NCI-H2107 treated with DMSO at 0.1 percent for 48 hours (cell line): ENCODE measurements around the gene PRIMA1.
"Not testable (repeated sequence)": the region's sequence is repeated elsewhere in the genome, so short reads cannot be mapped to it uniquely, and the experiment has no call there.

Experiments
- DNase-seq: peaks from one replicate; lab custom pipeline; 2025; ENCODE audit not compliant: unreplicated experiment; lab: John Stamatoyannopoulos, UW

Gene PRIMA1

GRCh38 chr14:93788293-93788542 lies at the start of gene PRIMA1:
Gene PRIMA1, minus strand, starts transcription at chr14:93788485. Its CDS starts 767 bp downstream, at chr14:93787718.
- DNase-seq = no peak

DNA sequence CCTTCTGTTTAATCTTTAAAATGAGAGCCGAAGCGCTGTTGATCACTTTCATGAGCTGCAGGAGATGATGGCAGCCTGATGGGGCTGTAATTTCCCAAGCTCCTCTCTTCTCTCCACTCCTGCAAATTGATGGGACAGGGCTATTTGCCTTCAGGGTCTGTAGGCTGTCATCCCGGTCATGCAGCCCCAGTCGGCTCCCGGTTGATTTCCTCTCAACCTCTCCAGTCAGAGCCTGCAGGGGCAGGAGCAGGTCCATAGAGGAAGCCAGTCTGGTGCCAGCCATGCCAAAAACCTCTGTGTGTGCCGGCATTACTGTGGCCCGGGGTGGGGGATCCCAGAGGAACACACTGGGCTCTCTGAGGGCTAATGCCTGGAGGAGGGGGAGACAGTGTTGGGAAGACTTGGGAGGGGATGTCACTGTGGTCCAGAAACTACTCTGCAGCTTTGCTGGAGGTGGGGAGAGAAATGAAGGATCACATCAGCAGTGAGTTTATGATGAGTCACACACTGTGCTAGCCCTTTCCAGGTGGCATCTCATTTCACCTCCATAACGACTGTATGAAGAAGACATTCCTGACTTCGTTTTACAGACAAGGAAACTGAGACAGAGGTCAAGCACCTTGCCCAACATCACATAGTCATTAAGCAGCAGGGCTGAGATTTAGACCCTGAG lies 46.5 kb upstream of the PRIMA1 start:
- no peak for DNase-seq

DNA sequence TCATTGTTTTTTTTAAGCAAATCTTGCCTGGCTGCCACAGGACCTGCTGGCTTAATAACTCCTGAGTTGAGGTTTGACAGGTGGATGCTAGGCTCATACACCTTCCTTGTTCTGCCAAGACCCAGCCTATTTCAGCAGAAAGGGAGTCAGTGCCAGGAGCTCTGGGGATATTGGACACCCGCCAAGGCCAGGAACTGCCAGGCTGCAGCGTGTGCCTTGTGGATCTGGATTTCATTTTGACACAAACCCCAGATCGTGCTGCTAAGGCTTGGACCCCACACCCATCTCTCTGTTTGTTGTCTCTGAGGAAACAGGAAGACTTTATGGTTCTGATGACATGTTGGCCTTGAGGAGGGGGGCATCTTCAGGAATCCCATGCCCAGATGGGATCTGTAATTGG lies 44.4 kb upstream of the PRIMA1 start:
- DNase-seq = peak; percentile 76

- no peak for DNase-seq
Measured at GRCh38 chr14:93832081-93832480, 43.8 kb upstream of the PRIMA1 start.

- DNase-seq = no peak
Measured at GRCh38 chr14:93830753-93831461, 42.6 kb upstream of the PRIMA1 start.

- no peak for DNase-seq
Measured at GRCh38 chr14:93829839-93830481, 41.7 kb upstream of the PRIMA1 start.

GRCh38 chr14:93825235-93825553 lies 36.9 kb upstream of the PRIMA1 start:
- no peak for DNase-seq

DNA sequence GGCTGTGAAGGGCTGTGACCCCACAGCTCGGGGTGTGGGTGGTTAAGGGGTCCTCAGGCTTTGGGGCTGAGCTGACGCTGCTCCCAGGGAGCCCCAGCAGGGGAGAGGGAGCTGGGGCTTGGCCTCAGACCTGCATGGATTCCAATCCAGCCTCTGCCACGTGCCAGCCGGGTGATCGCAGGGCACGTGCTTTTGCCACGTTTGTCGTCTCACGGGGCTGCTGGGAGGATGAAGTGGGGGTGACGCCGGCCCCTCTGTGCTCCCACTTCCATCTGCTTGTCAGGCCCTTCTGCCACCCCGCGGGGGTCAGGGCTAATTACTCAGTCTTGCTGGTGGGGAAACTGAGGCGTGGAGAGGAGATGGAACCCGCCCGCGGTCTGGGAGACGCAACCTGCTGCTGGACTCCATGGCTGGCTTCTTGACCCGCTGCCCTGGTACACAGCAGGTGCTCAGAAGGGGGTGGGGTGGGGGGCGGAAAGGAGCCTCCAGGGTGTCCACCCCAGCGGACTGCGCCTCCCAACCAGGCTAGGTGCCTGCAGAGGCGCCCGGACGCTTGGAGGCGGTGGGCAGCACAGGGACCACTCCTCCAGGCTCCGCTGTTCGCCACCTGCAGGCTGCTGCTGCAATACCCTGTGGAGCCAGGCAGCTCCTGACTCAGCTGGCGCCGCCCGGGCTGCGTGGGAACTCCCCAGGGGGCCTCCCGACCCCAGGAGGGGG lies 36.4 kb upstream of the PRIMA1 start:
- no peak for DNase-seq

DNA sequence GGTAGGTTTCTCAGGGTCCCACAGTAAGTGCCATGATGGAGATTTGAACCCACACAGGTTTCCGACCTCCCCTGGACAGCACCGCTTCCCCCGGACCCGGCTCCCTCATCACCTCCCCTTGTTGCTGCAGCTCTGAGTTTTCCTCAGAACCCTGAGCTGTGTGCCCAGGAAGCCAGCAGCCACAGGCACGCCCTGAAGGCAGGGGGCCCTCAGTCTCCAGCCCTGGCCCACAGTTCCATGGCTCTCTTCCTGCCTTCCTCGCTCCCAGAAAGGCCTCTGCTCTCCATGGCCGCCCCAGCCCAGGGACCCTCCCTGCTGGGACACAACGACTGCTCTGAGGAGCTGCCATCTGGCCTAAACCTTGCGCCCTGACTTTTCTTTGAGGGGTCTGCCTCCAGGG lies 35.8 kb upstream of the PRIMA1 start:
- no peak for DNase-seq

GRCh38 chr14:93821051-93821450 lies 32.8 kb upstream of the PRIMA1 start:
- no peak for DNase-seq

GRCh38 chr14:93818857-93819256 lies 30.6 kb upstream of the PRIMA1 start:
- no peak for DNase-seq

- no peak for DNase-seq
Measured at GRCh38 chr14:93811676-93812075, 23.4 kb upstream of the PRIMA1 start.

DNA sequence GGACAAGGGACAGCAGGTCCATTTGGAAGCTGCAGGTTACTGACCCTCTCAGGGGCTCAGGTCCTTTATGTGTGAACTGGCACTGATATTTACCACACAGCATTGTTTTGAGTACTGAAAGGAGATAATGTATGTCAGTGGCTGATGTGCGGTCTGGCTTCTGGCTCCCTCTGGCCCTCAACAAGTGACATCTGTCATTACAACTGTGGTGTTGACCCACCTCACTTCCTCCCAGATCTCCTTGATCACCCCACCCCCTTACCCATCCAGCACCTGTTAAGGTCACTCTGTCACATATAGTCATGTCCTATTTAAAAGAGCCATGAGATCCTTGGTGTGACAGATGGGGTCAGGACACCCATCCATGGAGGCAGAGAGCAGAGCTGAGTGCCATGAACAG lies 22.7 kb upstream of the PRIMA1 start:
- DNase-seq = no peak

- DNase-seq = not testable (repeated sequence)
Measured at GRCh38 chr14:93809491-93810420, 21.5 kb upstream of the PRIMA1 start.

- no peak for DNase-seq
Measured at GRCh38 chr14:93804654-93805053, 16.4 kb upstream of the PRIMA1 start.

- no peak for DNase-seq
Measured at GRCh38 chr14:93803408-93804318, 15.4 kb upstream of the PRIMA1 start.

GRCh38 chr14:93799989-93800921 lies 12.0 kb upstream of the PRIMA1 start:
- DNase-seq = no peak

DNA sequence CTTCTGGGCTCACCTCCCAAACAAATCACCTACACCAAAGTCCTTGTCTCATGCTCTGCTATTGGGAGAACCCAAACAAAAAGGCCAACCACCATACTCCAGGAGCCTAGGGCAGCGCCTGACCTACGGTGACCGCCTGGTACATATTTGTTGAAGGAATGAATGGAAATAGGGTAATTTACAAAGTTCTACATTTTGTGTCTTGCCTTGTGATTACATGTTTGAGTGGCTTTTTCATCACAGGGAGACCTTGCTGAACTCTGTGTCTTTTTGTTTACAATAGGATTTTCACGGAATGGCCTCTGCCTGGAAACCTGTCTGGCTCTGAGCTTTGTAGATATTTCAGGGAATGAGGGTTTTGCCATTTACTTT lies 11.3 kb upstream of the PRIMA1 start:
- no peak for DNase-seq

DNA sequence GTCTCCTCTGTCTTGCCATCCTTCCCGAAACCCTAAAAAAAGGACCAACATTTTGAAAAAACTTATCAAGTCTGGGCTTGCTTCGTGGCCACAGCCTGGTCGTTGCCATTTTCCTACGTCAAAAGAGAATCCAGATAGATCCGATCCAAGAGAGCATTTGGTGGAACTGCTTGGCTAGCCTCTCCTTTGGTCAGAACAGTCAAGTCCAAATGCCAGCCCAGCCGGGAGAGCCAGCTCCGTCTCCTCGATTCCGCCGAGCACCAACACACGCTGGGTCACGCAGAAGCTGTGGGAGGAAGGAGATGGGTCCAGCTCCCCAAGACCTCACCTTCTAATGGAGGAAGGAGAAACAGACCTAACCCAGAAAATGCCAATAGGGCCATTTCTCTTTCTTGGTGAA lies 9.3 kb upstream of the PRIMA1 start:
- no peak for DNase-seq
